ENCODE data around the gene BAZ2B. TPM values are rescaled to one million over a fixed set of nuclear protein-coding genes. Genes with fewer than 3 reads are reported as not detected.

BAZ2B gene
- total and polyA plus RNA-seq, 9 of the 15 experiments (the other 6 are each of a cell fraction or from before 2014, with no cell fraction given): 7.5 to 38.6 (median 19.8) TPM

- no peak for TF ChIP-seq PHF21A (IDR thresholded peaks at IDR 0.05; ENCODE audit: borderline replicate concordance, low read depth)
- TF ChIP-seq ZNF23 (CRISPR knock-in tag; IDR thresholded peaks at IDR 0.05): no peak
- TF ChIP-seq GABPB2 (CRISPR knock-in tag; conservative IDR thresholded peaks at IDR 0.05): no peak
- TF ChIP-seq PHB2 (IDR thresholded peaks at IDR 0.05; ENCODE audit: low read depth): no peak
- TF ChIP-seq SMAD4 (CRISPR knock-in tag; conservative IDR thresholded peaks at IDR 0.05): 0 out of 2 replicates have a peak, but pooled peaks have one; percentile 21
- TF ChIP-seq MAX (CRISPR knock-in tag; IDR thresholded peaks at IDR 0.05): no peak
- no peak for TF ChIP-seq PHTF2 (CRISPR knock-in tag; IDR thresholded peaks at IDR 0.05)
- no peak for TF ChIP-seq ZBTB8A (IDR thresholded peaks at IDR 0.05; ENCODE audit: partially characterized antibody)
- TF ChIP-seq ZNF277 (CRISPR knock-in tag; IDR thresholded peaks at IDR 0.05; ENCODE audit: borderline replicate concordance): no peak
- TF ChIP-seq LCOR (CRISPR knock-in tag; IDR thresholded peaks at IDR 0.05): no peak
- no peak for TF ChIP-seq ETS2 (tag; IDR thresholded peaks at IDR 0.05; ENCODE audit: borderline replicate concordance, poor library complexity, severe bottlenecking)
- no peak for TF ChIP-seq PTRF (tag; IDR thresholded peaks at IDR 0.05)
- TF ChIP-seq, protein P1, sequence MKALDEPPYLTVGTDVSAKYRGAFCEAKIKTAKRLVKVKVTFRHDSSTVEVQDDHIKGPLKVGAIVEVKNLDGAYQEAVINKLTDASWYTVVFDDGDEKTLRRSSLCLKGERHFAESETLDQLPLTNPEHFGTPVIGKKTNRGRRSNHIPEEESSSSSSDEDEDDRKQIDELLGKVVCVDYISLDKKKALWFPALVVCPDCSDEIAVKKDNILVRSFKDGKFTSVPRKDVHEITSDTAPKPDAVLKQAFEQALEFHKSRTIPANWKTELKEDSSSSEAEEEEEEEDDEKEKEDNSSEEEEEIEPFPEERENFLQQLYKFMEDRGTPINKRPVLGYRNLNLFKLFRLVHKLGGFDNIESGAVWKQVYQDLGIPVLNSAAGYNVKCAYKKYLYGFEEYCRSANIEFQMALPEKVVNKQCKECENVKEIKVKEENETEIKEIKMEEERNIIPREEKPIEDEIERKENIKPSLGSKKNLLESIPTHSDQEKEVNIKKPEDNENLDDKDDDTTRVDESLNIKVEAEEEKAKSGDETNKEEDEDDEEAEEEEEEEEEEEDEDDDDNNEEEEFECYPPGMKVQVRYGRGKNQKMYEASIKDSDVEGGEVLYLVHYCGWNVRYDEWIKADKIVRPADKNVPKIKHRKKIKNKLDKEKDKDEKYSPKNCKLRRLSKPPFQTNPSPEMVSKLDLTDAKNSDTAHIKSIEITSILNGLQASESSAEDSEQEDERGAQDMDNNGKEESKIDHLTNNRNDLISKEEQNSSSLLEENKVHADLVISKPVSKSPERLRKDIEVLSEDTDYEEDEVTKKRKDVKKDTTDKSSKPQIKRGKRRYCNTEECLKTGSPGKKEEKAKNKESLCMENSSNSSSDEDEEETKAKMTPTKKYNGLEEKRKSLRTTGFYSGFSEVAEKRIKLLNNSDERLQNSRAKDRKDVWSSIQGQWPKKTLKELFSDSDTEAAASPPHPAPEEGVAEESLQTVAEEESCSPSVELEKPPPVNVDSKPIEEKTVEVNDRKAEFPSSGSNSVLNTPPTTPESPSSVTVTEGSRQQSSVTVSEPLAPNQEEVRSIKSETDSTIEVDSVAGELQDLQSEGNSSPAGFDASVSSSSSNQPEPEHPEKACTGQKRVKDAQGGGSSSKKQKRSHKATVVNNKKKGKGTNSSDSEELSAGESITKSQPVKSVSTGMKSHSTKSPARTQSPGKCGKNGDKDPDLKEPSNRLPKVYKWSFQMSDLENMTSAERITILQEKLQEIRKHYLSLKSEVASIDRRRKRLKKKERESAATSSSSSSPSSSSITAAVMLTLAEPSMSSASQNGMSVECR (CRISPR knock-in tag; IDR thresholded peaks at IDR 0.05): peak; percentile 71; the same call in 1 of the 2 replicates
- no peak for TF ChIP-seq ZSCAN32 (CRISPR knock-in tag; IDR thresholded peaks at IDR 0.05)
- peak; percentile 29; the same call in 1 of the 2 replicates for TF ChIP-seq E2F5 (CRISPR knock-in tag; IDR thresholded peaks at IDR 0.05)
- TF ChIP-seq, protein P2, sequence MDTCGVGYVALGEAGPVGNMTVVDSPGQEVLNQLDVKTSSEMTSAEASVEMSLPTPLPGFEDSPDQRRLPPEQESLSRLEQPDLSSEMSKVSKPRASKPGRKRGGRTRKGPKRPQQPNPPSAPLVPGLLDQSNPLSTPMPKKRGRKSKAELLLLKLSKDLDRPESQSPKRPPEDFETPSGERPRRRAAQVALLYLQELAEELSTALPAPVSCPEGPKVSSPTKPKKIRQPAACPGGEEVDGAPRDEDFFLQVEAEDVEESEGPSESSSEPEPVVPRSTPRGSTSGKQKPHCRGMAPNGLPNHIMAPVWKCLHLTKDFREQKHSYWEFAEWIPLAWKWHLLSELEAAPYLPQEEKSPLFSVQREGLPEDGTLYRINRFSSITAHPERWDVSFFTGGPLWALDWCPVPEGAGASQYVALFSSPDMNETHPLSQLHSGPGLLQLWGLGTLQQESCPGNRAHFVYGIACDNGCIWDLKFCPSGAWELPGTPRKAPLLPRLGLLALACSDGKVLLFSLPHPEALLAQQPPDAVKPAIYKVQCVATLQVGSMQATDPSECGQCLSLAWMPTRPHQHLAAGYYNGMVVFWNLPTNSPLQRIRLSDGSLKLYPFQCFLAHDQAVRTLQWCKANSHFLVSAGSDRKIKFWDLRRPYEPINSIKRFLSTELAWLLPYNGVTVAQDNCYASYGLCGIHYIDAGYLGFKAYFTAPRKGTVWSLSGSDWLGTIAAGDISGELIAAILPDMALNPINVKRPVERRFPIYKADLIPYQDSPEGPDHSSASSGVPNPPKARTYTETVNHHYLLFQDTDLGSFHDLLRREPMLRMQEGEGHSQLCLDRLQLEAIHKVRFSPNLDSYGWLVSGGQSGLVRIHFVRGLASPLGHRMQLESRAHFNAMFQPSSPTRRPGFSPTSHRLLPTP (IDR thresholded peaks at IDR 0.05; ENCODE audit: borderline replicate concordance, extremely low read depth, insufficient read length): no peak
Measured at GRCh38 chr2:159285929-159286708, 330.2 kb downstream of the BAZ2B start, which contains the start of gene WDSUB1 (continued).

Measured in K562 (cell line).